ENCODE results near the gene TRAK1.

The TRAK1 gene

GRCh38 chr3:42067326-42067725, 23.8 kb upstream of the TRAK1 start:
- DNase-seq (ENCODE audit: extremely low spot score) = peak; percentile 78
- CTCF ChIA-PET = interaction anchor here (1.0 to 4.7 kb wide), 6 partner anchors 9 to 124 kb away, joined by 3 to 34 read pairs (median 6); partner anchors contain the start of gene TRAK1
- TF ChIP-seq CTCF (IDR thresholded peaks at IDR 0.05; ENCODE audit: control extremely low read depth, extremely low read depth, low read depth, missing control alignments) = no peak
- POLR2A ChIA-PET = interaction anchor here (0.6 to 1.9 kb wide), 5 partner anchors 12 to 185 kb away, joined by 3 to 5 read pairs (median 4); no protein-coding TSS in a partner anchor

GRCh38 chr3:42068303-42069088, 22.7 kb upstream of the TRAK1 start:
- no peak for TF ChIP-seq CTCF (IDR thresholded peaks at IDR 0.05; ENCODE audit: control extremely low read depth, extremely low read depth, low read depth, missing control alignments)

GRCh38 chr3:42070089-42070488, 21.1 kb upstream of the TRAK1 start:
- TF ChIP-seq CTCF (IDR thresholded peaks at IDR 0.05; ENCODE audit: control extremely low read depth, extremely low read depth, low read depth, missing control alignments) = no peak
- ChIA-PET POLR2A (no interaction called here), CTCF (interaction anchor here (0.7 to 2.2 kb wide), 4 partner anchors 8 to 56 kb away, joined by 3 to 7 read pairs (median 3); no protein-coding TSS in a partner anchor)
- no peak for DNase-seq (ENCODE audit: extremely low spot score)

More at GRCh38 chr3:42068303-42069088, 22.7 kb upstream of the TRAK1 start:
- DNase-seq (ENCODE audit: extremely low spot score) = no peak
- CTCF ChIA-PET = interaction anchor here (1.0 to 4.7 kb wide), 5 partner anchors 8 to 31 kb away, joined by 3 to 34 read pairs (median 5); no protein-coding TSS in a partner anchor
- POLR2A ChIA-PET = interaction anchor here (0.9 to 1.0 kb wide), 2 partner anchors 11 to 15 kb away, joined by 3 read pairs; no protein-coding TSS in a partner anchor

GRCh38 chr3:42070524-42070923, 20.6 kb upstream of the TRAK1 start:
- no peak for DNase-seq (ENCODE audit: extremely low spot score)
- no peak for TF ChIP-seq CTCF (IDR thresholded peaks at IDR 0.05; ENCODE audit: control extremely low read depth, extremely low read depth, low read depth, missing control alignments)
- ChIA-PET CTCF (interaction anchor here (0.7 to 2.2 kb wide), 5 partner anchors 9 to 56 kb away, joined by 3 to 7 read pairs (median 3); no protein-coding TSS in a partner anchor), POLR2A (no interaction called here)

GRCh38 chr3:42071904-42072812, 19.0 kb upstream of the TRAK1 start:
- POLR2A ChIA-PET = interaction anchor here (0.6 kb wide), 2 partner anchors 54 to 555 kb away, joined by 3 read pairs; no protein-coding TSS in a partner anchor
- TF ChIP-seq CTCF (IDR thresholded peaks at IDR 0.05; ENCODE audit: control extremely low read depth, extremely low read depth, low read depth, missing control alignments) = no peak
- DNase-seq (ENCODE audit: extremely low spot score) = peak; percentile 39
- CTCF ChIA-PET = interaction anchor here (1.0 to 2.9 kb wide), 9 partner anchors 10 to 119 kb away, joined by 3 to 10 read pairs (median 4); no protein-coding TSS in a partner anchor

Measured in GM10248 (cell line).